HS-27A (cell line): ENCODE results near the gene BANP.
"Not testable (repeated sequence)": the region's sequence is repeated elsewhere in the genome, so short reads cannot be mapped to it uniquely, and the experiment has no call there.

Experiments used
- DNase-seq: peaks from one replicate; pipeline ENCODE4 v3.0.0-alpha.2; 2012; ENCODE audit warnings: low read depth, missing footprints

BANP gene

GRCh38 chr16:88050952-88051660 is 99.9 kb downstream of the BANP start:
- DNase-seq: no peak

GRCh38 chr16:88052661-88053060 is 101.4 kb downstream of the BANP start:
- DNase-seq: no peak

GRCh38 chr16:88053479-88053878 is 102.2 kb downstream of the BANP start:
- not testable (repeated sequence) for DNase-seq

- DNase-seq: no peak
Measured at GRCh38 chr16:88055356-88055755, 104.1 kb downstream of the BANP start.

GRCh38 chr16:88056212-88056611 is 105.0 kb downstream of the BANP start:
- no peak for DNase-seq

GRCh38 chr16:88057656-88058055 is 106.4 kb downstream of the BANP start:
- DNase-seq: no peak

GRCh38 chr16:88058136-88058535 is 106.9 kb downstream of the BANP start:
- DNase-seq: no peak

- no peak for DNase-seq
Measured at GRCh38 chr16:88058817-88059216, 107.6 kb downstream of the BANP start.

GRCh38 chr16:88059701-88060386 is 108.6 kb downstream of the BANP start:
- no peak for DNase-seq

GRCh38 chr16:88060524-88061219 is 109.4 kb downstream of the BANP start:
- no peak for DNase-seq

GRCh38 chr16:88061346-88062110 is 110.3 kb downstream of the BANP start:
- DNase-seq: no peak

GRCh38 chr16:88062341-88063210 is 111.3 kb downstream of the BANP start:
- no peak for DNase-seq

GRCh38 chr16:88063211-88063773 is 112.1 kb downstream of the BANP start:
- DNase-seq: no peak

- DNase-seq: no peak
Measured at GRCh38 chr16:88064011-88064888, 113.0 kb downstream of the BANP start.

GRCh38 chr16:88064889-88065746 is 113.9 kb downstream of the BANP start:
- no peak for DNase-seq

- no peak for DNase-seq
Measured at GRCh38 chr16:88065747-88066142, 114.5 kb downstream of the BANP start.

GRCh38 chr16:88066234-88066633 is 115.0 kb downstream of the BANP start:
- DNase-seq: no peak

- DNase-seq: no peak
Measured at GRCh38 chr16:88066680-88067529, 115.7 kb downstream of the BANP start.
